Subcutaneous abdominal adipose tissue (tissue), 5 donors: ENCODE measurements around the gene HEXD.
"Not testable (repeated sequence)": the region's sequence is repeated elsewhere in the genome, so short reads cannot be mapped to it uniquely, and the experiment has no call there.

Source experiments
- H3K27ac ChIP-seq: one replicate; pipeline ENCODE4 v1.7.0; 2013; ENCODE audit warnings: low read depth, mild to moderate bottlenecking, inconsistent platforms, low read length, moderate library complexity
- H3K27me3 ChIP-seq, 5 donors: one replicate each; pipeline ENCODE4 v1.7.0; 2013; ENCODE audit warnings: low read length in 5 of 5, inconsistent platforms in 1 of 5; ENCODE audit not compliant: control insufficient read depth in 5 of 5, insufficient read depth in 4 of 5
- H3K36me3 ChIP-seq, 5 donors: one replicate each; pipeline ENCODE4 v1.7.0; 2013; ENCODE audit warnings: low read length in 5 of 5; ENCODE audit not compliant: control insufficient read depth in 5 of 5, insufficient read depth in 5 of 5
- H3K4me1 ChIP-seq, 5 donors: one replicate each; pipeline ENCODE4 v1.7.0; 2013; ENCODE audit warnings: low read length in 5 of 5, mild to moderate bottlenecking in 3 of 5, moderate library complexity in 1 of 5; ENCODE audit not compliant: control insufficient read depth in 5 of 5, insufficient read depth in 5 of 5
- H3K4me3 ChIP-seq, 5 donors: one replicate each; pipeline ENCODE4 v1.7.0; 2013; ENCODE audit warnings: low read length in 5 of 5, low read depth in 1 of 5
- H3K9ac ChIP-seq, 5 donors: one replicate each; pipeline ENCODE4 v1.7.0; 2013; ENCODE audit warnings: low read length in 5 of 5, mild to moderate bottlenecking in 4 of 5, moderate library complexity in 3 of 5
- H3K9me3 ChIP-seq, 5 donors: one replicate each; pipeline ENCODE4 v1.7.0; 2013; ENCODE audit warnings: low read length in 5 of 5; ENCODE audit not compliant: control insufficient read depth in 5 of 5
- donor health status: healthy.
- donor health status: healthy.
- donor health status: healthy.
- donor health status: healthy.
- donor health status: healthy.

HEXD gene

DNA sequence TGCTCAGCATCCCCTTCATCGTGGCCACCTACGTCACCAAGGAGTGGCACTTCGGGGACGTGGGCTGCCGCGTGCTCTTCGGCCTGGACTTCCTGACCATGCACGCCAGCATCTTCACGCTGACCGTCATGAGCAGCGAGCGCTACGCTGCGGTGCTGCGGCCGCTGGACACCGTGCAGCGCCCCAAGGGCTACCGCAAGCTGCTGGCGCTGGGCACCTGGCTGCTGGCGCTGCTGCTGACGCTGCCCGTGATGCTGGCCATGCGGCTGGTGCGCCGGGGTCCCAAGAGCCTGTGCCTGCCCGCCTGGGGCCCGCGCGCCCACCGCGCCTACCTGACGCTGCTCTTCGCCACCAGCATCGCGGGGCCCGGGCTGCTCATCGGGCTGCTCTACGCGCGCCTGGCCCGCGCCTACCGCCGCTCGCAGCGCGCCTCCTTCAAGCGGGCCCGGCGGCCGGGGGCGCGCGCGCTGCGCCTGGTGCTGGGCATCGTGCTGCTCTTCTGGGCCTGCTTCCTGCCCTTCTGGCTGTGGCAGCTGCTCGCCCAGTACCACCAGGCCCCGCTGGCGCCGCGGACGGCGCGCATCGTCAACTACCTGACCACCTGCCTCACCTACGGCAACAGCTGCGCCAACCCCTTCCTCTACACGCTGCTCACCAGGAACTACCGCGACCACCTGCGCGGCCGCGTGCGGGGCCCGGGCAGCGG, 43.4 kb upstream of the HEXD start:
- Histone ChIP-seq H3K27ac (no peak overlapping the region), H3K4me1 (peaks cover 3 to 31% (median 18%) of the 10 kb centered on the region in 5 donors), H3K27me3 (peaks cover 40 to 63% (median 54%) of the 10 kb centered on the region in 5 donors), H3K9ac (no peak overlapping the region), H3K36me3 (no peaks in the 10 kb centered on the region), H3K9me3 (no peaks in the 10 kb centered on the region), H3K4me3 (no peak overlapping the region)

DNA sequence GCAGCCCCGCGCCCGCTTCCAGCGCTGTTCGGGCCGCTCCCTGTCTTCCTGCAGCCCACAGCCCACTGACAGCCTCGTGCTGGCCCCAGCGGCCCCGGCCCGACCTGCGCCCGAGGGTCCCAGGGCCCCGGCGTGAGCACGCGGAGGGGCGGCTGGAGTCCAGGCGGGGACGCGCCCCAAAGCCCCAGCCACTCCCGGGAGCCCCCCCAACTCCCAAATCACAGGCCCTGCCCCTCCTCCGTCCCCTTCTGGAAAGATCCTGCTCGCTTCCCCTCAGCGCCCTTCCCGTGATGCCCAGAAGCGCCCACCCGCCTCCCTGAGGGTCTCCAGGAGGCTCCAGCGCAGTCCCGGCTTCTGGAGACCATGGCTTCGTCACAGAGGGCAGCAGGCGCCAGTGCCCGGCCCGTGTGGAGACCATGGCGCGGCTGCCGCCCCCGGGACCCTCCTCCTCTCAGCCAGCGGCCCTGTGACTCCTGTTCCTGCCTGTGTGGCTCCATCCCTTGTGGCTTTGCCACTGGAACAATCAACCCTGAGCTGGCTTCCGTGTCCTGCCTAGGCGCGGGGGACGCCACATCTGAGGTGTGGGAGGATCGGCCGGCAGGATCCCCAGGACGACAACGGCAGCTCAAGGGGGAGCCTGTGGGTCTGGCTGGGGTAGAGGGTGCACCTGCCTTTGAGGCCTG, 42.6 kb upstream of the HEXD start:
- H3K27me3 ChIP-seq: peaks cover 37 to 59% (median 52%) of the 10 kb centered on the region in 5 donors

GRCh38 chr17:82376042-82376730, 42.0 kb upstream of the HEXD start:
- H3K36me3 ChIP-seq: no peaks in the 10 kb centered on the region
- peaks cover 30 to 52% (median 46%) of the 10 kb centered on the region in 5 donors for H3K27me3 ChIP-seq

More for the DNA sequence above, 42.6 kb upstream of the HEXD start:
- peaks cover 3 to 32% (median 21%) of the 10 kb centered on the region in 5 donors for H3K4me1 ChIP-seq
- H3K9ac ChIP-seq: no peak overlapping the region
- H3K27ac ChIP-seq: no peak overlapping the region
- no peaks in the 10 kb centered on the region for H3K36me3 ChIP-seq
- no peaks in the 10 kb centered on the region for H3K9me3 ChIP-seq
- H3K4me3 ChIP-seq: no peak overlapping the region

DNA sequence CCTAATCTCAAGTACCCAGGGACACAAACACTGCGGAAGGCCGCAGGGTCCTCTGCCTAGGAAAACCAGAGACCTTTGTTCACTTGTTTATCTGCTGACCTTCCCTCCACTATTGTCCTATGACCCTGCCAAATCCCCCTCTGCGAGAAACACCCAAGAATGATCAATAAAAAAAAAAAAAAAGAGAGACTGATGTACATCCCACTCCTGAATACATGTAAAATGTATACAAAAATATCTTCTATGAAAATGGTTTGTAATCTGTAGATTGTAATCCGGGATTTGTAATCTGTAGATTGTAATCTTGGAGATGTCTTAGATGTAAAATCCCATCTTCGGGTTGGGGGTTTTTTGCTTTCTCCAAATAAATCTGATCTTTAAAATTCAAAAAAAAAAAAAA, 40.9 kb upstream of the HEXD start:
- H3K27ac ChIP-seq, H3K4me3 ChIP-seq, H3K9ac ChIP-seq, H3K9me3 ChIP-seq, H3K36me3 ChIP-seq: not testable (repeated sequence)
- peaks cover 3 to 22% (median 22%) of the 10 kb centered on the region in 5 donors for H3K4me1 ChIP-seq
- peaks cover 30 to 44% (median 40%) of the 10 kb centered on the region in 5 donors for H3K27me3 ChIP-seq

More at GRCh38 chr17:82376042-82376730, 42.0 kb upstream of the HEXD start:
- Histone ChIP-seq H3K27ac (no peak overlapping the region), H3K4me1 (peaks cover 2 to 27% (median 20%) of the 10 kb centered on the region in 5 donors), H3K9ac (no peak overlapping the region), H3K4me3 (no peak overlapping the region), H3K9me3 (no peaks in the 10 kb centered on the region)

DNA sequence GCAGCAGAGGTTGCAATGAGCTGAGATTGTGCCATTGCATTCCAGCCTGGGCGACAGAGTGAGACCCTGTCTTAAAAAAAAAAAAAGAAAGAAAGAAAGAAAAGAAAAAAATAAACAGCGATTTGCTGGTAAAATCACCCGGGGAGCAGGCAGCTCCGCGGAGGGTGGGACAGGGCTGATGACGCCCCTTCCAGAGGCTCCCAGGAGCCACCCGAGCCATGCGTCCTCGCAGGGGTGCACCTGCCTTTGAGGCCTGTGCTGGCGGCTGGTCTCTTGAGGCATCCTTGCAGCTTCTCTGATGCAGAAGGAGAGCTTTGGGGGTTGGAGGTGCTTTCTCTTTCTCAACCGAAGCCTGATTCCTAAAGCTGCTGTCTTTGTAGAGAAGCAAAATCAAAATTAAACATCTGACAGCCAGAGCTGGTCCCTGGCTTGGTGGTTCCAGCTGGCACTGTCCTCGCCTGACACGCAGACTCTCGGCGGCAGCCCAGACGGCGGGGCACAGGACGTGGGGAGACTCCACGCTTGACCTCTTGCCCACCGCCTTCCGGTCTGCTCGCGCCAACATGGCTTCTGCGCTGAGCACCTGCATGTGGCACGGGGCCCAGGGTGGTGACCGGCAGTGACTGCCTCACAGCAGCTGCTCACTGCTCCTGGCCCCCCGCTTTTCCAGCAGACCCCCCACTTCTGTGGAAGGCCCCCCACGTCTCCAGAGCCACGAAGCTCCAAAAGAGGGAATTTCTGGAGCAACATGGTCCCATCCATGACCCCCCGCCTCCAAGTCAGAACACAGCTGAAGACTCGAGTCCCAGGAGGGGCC, 40.0 kb upstream of the HEXD start:
- Histone ChIP-seq H3K9ac (no peak overlapping the region), H3K27me3 (peaks cover 30 to 40% (median 34%) of the 10 kb centered on the region in 5 donors), H3K9me3 (no peaks in the 10 kb centered on the region), H3K4me3 (no peak overlapping the region), H3K4me1 (peaks cover 3 to 20% (median 16%) of the 10 kb centered on the region in 5 donors), H3K36me3 (no peaks in the 10 kb centered on the region), H3K27ac (no peak overlapping the region)

GRCh38 chr17:82378741-82379021, 39.5 kb upstream of the HEXD start:
- Histone ChIP-seq H3K9me3 (no peaks in the 10 kb centered on the region), H3K4me3 (no peak overlapping the region), H3K9ac (no peak overlapping the region), H3K4me1 (peaks cover 3 to 20% (median 16%) of the 10 kb centered on the region in 5 donors), H3K27ac (no peak overlapping the region), H3K27me3 (peaks cover 30 to 42% (median 35%) of the 10 kb centered on the region in 5 donors), H3K36me3 (no peaks in the 10 kb centered on the region)

GRCh38 chr17:82380860-82381702, 37.1 kb upstream of the HEXD start:
- Histone ChIP-seq H3K36me3 (no peaks in the 10 kb centered on the region), H3K9ac (no peak overlapping the region), H3K4me3 (peak overlapping the region in 4 of 5 donors; percentile 10 to 35 (median 18)), H3K9me3 (no peaks in the 10 kb centered on the region), H3K27me3 (peaks cover 13 to 45% (median 29%) of the 10 kb centered on the region in 5 donors), H3K4me1 (peaks cover 3 to 35% (median 33%) of the 10 kb centered on the region in 5 donors), H3K27ac (no peak overlapping the region)

DNA sequence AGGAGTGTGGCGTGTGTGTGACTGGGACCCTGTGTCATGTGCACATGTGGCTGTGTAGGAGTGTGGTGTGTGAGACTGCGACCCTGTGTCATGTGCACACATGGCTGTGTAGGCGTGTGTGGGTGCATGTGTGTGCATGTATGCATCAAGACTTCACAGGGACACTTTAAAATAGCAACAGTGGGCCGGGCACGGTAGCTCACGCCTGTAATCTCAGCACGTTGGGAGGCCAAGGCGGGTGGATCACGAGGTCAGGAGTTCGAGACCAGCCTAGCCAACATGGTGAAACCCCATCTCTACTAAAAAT, 36.5 kb upstream of the HEXD start:
- Histone ChIP-seq H3K4me1 (peaks cover 3 to 37% (median 30%) of the 10 kb centered on the region in 5 donors), H3K27me3 (peaks cover 18 to 48% (median 35%) of the 10 kb centered on the region in 5 donors), H3K4me3 (peak overlapping the region in 3 of 5 donors; percentile 14 to 35 (median 22))
- not testable (repeated sequence) for H3K27ac ChIP-seq, H3K36me3 ChIP-seq, H3K9ac ChIP-seq, H3K9me3 ChIP-seq

DNA sequence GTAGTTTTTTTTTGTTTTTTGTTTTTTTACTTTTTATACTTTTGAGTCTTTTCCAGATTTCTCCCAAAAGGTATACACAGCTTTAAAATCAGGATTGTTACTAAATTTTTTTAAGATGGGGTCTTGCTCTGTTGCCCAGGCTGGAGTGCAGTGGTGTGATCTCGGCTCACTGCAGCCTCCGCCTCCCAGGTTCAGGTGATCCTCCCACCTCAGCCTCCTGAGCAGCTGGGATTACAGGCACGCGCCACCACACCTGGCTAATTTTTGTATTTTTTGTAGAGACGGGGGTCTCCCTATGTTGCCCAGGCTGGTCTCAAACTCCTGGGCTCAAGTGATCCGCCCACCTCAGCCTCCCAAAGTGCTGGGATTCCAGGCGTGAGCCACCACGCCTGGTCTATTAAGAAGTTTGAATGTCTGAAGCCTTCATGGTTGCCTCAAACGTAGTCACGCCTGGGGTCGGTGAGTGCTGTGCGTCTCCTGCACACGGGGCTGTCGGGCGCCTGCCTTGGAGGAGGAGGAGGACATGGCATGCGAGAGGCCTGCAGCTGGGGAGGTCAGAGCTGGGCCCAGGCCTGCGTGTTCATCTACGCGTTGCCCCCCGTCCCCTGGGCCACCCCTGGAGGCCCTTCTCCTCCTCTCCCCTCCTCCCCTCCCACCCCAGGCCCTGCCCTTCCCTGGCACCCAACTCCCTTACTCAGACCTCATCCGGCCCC, 35.8 kb upstream of the HEXD start:
- H3K27me3 ChIP-seq: peaks cover 18 to 55% (median 40%) of the 10 kb centered on the region in 5 donors
- H3K36me3 ChIP-seq, H3K9ac ChIP-seq, H3K27ac ChIP-seq, H3K4me3 ChIP-seq, H3K9me3 ChIP-seq: not testable (repeated sequence)
- H3K4me1 ChIP-seq: peaks cover 3 to 44% (median 32%) of the 10 kb centered on the region in 5 donors
